Stimulated activated CD4-positive, alpha-beta T cell treated with anti-CD3 and anti-CD28 coated beads, Interleukin-15, amount 100 ng/mL, for 1 hour (primary cell): Measurements from ENCODE around the gene MAST3.

ENCODE experiments used
- DNase-seq, 2 donors: peaks; one replicate each; pipeline ENCODE4 v3.0.0-alpha.2; 2020; ENCODE audit warnings: low read depth in 1 of 2, low spot score in 1 of 2

Gene MAST3

GRCh38 chr19:18135712-18136584, 38.4 kb downstream of the MAST3 start:
- no peak for DNase-seq

GRCh38 chr19:18137242-18137641, 39.7 kb downstream of the MAST3 start:
- no peak for DNase-seq

DNA sequence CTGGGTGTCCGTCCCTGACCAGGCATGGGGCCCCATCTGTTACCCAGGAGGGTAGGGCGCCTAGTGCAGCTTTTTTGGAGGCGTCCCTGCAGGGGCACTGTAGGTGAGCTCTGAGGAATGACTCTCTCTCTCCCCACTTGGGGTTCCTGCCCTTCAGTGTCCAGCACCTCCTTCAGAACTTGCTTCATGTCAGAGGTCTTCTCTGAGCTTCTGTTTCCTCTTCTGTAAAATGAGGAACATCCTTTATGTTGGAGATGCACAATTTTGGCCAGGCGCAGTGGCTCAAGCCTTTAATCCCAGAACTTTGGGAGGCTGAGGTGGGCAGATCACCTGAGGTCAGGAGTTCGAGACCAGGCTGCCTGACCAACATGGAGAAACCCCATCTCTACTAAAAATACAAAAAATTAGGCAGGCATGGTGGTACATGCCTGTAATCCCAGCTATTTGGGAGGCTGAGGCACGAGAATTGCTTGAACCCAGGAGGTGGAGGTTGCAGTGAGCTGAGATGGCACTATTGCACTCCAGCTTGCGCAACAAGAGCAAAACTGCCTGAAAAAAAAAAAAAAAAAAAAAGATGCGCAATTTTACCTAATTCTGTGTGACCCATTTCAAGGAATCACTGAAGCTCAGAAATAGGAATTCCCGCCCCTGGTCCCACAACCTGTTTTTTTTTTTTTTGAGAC, 40.2 kb downstream of the MAST3 start:
- DNase-seq, result no peak

DNA sequence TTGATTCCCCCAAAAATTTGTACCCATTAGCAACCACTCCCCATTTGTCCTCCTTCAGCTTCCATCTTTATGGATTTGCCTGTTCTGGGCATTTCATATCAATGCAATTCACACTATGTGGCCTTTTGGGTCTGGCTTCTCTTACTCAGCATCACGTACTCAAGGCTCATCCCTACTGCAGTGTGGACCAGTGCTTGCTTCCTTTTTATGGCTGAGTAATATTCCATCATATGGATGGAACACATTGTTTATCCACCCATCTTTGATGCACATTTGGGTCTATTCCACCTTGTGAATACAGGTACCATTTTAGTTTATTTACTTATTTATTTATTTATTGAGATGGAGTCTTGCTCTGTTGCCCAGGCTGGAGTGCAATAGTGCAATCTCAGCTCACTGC, 42.9 kb downstream of the MAST3 start:
- no peak for DNase-seq

DNA sequence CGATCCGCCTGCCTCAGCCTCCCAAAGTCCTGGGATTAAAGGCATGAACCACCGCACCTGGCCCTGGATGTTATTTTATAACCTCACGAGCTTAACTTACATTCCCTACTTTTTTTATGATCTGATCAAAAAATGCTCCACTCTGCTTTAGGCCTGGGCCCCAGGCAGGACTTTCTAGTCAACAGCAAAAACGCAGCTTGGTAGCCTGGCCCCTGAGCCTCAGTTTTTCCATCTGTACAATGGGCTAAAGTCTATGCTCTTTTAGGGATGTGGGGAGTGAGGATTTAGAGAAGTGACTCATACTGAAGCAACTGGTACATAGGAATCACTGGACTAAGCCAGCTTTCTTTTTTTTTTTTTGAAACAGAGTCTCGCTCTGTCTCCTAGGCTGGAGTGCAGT, 43.5 kb downstream of the MAST3 start:
- no peak for DNase-seq

DNA sequence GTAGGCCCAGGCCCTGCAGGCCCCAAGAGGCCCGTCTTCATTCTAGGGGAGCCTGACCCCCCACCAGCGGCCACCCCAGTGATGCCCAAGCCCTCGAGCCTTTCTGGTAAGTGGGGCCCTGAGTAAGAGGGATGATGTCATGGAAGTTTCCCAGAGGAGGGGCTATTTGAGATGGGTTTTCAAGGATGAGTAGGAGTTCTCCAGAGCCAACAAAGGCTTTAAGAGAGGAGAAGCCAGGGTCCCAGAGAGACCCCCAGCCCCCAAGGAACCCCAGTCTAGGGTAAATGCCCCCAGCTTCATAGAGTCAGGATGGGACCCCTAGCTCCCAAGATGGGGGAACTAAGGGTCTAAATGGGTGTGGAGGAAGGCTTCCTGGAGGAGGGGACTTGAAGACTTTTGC, 46.3 kb downstream of the MAST3 start:
- DNase-seq, result no peak

- DNase-seq, result no peak
Observed at GRCh38 chr19:18144361-18144760, 46.8 kb downstream of the MAST3 start.

DNA sequence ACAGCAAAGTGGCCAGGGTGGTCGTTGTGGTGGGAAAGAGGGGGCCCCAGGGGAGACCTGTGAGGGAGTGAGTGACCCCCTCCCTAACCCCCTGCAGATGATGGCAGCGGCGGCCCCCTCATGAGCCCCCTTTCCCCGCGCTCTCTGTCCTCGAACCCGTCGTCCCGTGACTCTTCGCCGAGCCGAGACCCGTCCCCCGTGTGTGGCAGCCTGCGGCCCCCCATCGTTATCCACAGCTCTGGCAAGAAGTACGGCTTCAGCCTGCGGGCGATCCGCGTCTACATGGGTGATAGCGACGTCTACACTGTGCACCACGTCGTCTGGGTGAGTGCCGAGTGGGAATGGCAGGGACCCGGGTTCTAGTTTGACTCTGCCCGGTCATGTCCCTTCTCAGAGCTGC, 47.3 kb downstream of the MAST3 start:
- DNase-seq, result no peak

DNA sequence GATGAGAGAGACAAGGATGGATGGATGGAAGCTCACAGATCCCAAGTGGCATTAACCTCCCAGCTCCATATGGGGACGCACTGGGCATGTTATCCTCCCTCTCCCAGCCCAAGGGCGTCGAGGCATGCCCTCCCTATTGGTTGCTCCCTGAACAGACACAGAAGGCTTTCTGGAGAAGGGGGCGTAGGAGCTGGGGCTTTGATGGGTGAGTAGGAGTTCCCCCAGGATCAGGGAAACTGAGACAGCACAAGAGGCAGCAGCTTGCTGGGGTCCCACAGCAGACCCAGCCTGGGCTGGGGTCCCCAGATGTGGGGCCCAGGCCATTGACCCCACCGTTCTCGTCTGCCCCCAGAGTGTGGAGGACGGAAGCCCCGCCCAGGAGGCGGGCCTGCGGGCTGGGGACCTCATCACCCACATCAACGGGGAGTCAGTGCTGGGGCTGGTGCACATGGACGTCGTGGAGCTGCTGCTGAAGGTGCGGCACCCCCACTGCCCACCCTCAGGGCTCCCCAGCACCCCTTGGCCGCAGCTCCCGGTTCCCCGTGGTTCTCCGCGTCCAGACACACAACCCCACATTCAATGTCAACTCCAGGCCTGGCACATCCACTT, 47.9 kb downstream of the MAST3 start:
- no peak for DNase-seq

GRCh38 chr19:18147396-18147795, 49.8 kb downstream of the MAST3 start:
- no peak for DNase-seq

- no peak for DNase-seq
Observed at GRCh38 chr19:18149596-18149975, 52.0 kb downstream of the MAST3 start.

- DNase-seq, result no peak
Observed at GRCh38 chr19:18150776-18151624, 53.4 kb downstream of the MAST3 start.

DNA sequence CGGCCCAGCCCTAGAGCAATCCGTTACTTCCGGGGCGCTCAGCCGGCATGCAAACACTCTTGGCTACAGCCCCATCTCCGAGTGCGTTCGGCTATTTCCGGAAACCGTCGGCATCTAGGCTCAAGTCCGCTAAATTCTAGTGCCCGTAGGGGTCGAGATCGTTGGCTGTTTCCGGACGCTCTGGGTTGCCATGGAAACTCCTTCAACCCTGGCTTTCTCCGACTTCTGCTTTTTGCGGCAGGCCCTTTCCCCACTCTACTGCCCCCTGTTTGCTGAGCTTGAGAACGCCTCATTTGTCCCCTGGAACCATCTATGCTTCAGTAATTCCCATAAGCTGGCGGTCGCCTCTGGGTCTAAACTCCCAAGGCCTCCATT, 54.9 kb downstream of the MAST3 start:
- peak; percentile 91 to 95 for DNase-seq

- DNase-seq, result peak; percentile 99
Observed at GRCh38 chr19:18152817-18153555, 55.4 kb downstream of the MAST3 start, which contains the start of gene PIK3R2. TSS of gene PIK3R2 (plus strand) at chr19:18153163. CDS start at chr19:18155880, 2,717 bp downstream.

GRCh38 chr19:18153556-18154134, 56.1 kb downstream of the MAST3 start:
- DNase-seq, result no peak

- no peak for DNase-seq
Observed at GRCh38 chr19:18155095-18156087, 57.8 kb downstream of the MAST3 start.

- DNase-seq, result no peak
Observed at GRCh38 chr19:18156268-18156667, 58.7 kb downstream of the MAST3 start.

- DNase-seq, result no peak
Observed at GRCh38 chr19:18156841-18157464, 59.4 kb downstream of the MAST3 start.
